Natural killer cell (primary cell): Measurements from ENCODE around the gene CEP250. TPM values are rescaled to one million over a fixed set of nuclear protein-coding genes. Genes with fewer than 3 reads are reported as not detected.
A peak's percentile ranks its signal among the peaks of the same experiment; 100 is the strongest.

Experiments used
- ATAC-seq, 3 donors: fragments of 150-1000 bp in 2 of 3; fragments of 200-7000 bp in 1 of 3; cut with Tn5 transposase; 1 replicate in 1 of 3; 2 replicates in 2 of 3; pipeline ENCODE4 v1.10.0; 2021; ENCODE audit warnings: mild to moderate bottlenecking in 2 of 3, moderate library complexity in 2 of 3
- DNase-seq, 2 donors: peaks; one replicate each; pipeline versions ENCODE4 v3.0.0 to v3.0.0-alpha.2; 2013 to 2021; ENCODE audit warnings: mixed read lengths in 1 of 2
- H3K27ac ChIP-seq: one replicate; pipeline ENCODE4 v1.5.1; 2013; ENCODE audit warnings: mild to moderate bottlenecking, low read length
- H3K27me3 ChIP-seq: one replicate; pipeline ENCODE4 v1.6.1; 2013; ENCODE audit warnings: low read length; ENCODE audit not compliant: control insufficient read depth, insufficient read depth
- H3K36me3 ChIP-seq: one replicate; pipeline ENCODE4 v1.6.1; 2013; ENCODE audit warnings: low read length; ENCODE audit not compliant: control insufficient read depth, insufficient read depth
- H3K4me1 ChIP-seq: one replicate; pipeline ENCODE4 v1.6.1; 2013; ENCODE audit warnings: low read length; ENCODE audit not compliant: control insufficient read depth, insufficient read depth
- H3K4me3 ChIP-seq: one replicate; pipeline ENCODE4 v1.5.1; 2013; ENCODE audit warnings: low read length
- H3K9me3 ChIP-seq: one replicate; pipeline ENCODE4 v1.6.1; 2013; ENCODE audit warnings: low read length; ENCODE audit not compliant: control insufficient read depth, insufficient read depth
- H3K27ac Mint-ChIP-seq, 2 donors: one replicate each; pipeline ENCODE4 v1.8.0; 2022; ENCODE audit warnings: mild to moderate bottlenecking in 2 of 2, mixed read lengths in 2 of 2, moderate library complexity in 1 of 2
- H3K27me3 Mint-ChIP-seq, 2 donors: one replicate each; pipeline ENCODE4 v1.8.0; 2022; ENCODE audit warnings: low read depth in 2 of 2, mixed read lengths in 2 of 2
- H3K36me3 Mint-ChIP-seq: one replicate; pipeline ENCODE4 v1.8.0; 2022; ENCODE audit warnings: mixed read lengths
- H3K4me1 Mint-ChIP-seq, 2 donors: one replicate each; pipeline ENCODE4 v1.8.0; 2022; ENCODE audit warnings: mixed read lengths in 2 of 2
- H3K4me3 Mint-ChIP-seq: one replicate; pipeline ENCODE4 v1.8.0; 2022; ENCODE audit warnings: mild to moderate bottlenecking, moderate library complexity, mixed read lengths
- H3K9me3 Mint-ChIP-seq, 2 donors: one replicate each; pipeline ENCODE4 v1.8.0; 2022; ENCODE audit warnings: mixed read lengths in 2 of 2
- WGBS: methylation state at CpG from one replicate; pipeline ENCODE4 v1.1.7; 2013; ENCODE audit warnings: missing lambda C conversion rate; ENCODE audit not compliant: insufficient coverage; 5-methylcytosine and 5-hydroxymethylcytosine counted together
- intact Hi-C: fragments of 100-400 bp; cut with micrococcal nuclease; formaldehyde crosslinking; loops from one replicate; pipeline ENCODE4 v1.14.2; 2022
- total RNA-seq, 4 donors: library from RNA; stranded (reverse); fragments of 120-200 nt in 1 of 4; gene quantifications; one replicate each; pipeline versions ENCODE4 v1.2.3 to v1.2.4, GENCODE V29; 2013 to 2022
- TF ChIP-seq, protein P1 (sequence below): fragments of 200-600 bp; IDR thresholded peaks from one replicate; pipeline ENCODE4 v1.8.0; 2022; ENCODE audit warnings: antibody characterized with exemption

CEP250 gene
- total RNA-seq, 3 donors from 2014 or later (not counting 1 experiment from before 2014, with no cell fraction given), result 61.5 to 91.8 (median 80.8) TPM

DNA sequence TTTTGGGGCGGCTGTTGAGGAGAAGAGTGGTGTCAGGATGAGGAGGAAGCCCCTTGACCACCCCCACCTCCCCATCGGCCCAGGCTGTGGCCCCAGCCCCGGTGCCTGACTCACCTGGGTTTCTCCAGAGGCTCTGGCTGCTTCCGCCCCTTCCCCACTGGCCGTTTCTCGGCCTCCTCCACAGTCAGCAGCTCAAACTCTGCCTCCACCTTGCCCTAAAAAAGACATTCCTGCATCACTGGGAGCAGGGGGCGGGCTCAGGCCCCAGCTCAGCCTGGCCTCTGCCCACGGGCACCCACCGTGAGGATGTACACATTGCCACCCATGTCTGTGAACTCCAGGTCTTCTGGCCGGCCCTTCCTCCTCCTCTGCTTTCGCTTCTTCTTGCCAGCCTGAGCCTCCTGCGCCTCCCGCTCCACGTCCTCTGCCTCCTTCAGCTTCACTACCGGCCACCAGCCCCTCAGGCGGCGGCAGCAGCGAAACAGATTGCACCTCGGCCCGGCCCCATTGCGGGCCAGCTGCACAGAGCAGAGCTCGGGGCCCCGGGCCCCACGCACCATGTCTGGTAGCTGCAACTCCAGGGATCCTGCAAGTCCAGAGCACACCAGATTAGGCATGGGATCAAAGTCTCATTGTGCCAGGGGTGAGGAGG, 103.8 kb downstream of the CEP250 start:
- no peaks in the 10 kb centered on the region for H3K36me3 Mint-ChIP-seq
- H3K27ac Mint-ChIP-seq, result peak overlapping the region in 1 of 2 donors; percentile 46
- no peaks in the 10 kb centered on the region for H3K27me3 ChIP-seq
- TF ChIP-seq, protein P1, sequence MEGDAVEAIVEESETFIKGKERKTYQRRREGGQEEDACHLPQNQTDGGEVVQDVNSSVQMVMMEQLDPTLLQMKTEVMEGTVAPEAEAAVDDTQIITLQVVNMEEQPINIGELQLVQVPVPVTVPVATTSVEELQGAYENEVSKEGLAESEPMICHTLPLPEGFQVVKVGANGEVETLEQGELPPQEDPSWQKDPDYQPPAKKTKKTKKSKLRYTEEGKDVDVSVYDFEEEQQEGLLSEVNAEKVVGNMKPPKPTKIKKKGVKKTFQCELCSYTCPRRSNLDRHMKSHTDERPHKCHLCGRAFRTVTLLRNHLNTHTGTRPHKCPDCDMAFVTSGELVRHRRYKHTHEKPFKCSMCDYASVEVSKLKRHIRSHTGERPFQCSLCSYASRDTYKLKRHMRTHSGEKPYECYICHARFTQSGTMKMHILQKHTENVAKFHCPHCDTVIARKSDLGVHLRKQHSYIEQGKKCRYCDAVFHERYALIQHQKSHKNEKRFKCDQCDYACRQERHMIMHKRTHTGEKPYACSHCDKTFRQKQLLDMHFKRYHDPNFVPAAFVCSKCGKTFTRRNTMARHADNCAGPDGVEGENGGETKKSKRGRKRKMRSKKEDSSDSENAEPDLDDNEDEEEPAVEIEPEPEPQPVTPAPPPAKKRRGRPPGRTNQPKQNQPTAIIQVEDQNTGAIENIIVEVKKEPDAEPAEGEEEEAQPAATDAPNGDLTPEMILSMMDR, result no peak
- ATAC-seq (no peak), DNase-seq (no peak)
- no peak overlapping the region for H3K4me3 Mint-ChIP-seq
- H3K4me1 Mint-ChIP-seq, result peaks cover 0 to 6% of the 10 kb centered on the region in 2 donors
- no peak overlapping the region for H3K4me3 ChIP-seq
- 93% methylated on average over 23 of the region's 24 CpGs for WGBS
- H3K4me1 ChIP-seq, result no peaks in the 10 kb centered on the region
- H3K9me3 ChIP-seq, result no peaks in the 10 kb centered on the region
- H3K36me3 ChIP-seq, result peaks cover 17% of the 10 kb centered on the region
- H3K27ac ChIP-seq, result no peak overlapping the region
- no peaks in the 10 kb centered on the region for H3K9me3 Mint-ChIP-seq
- H3K27me3 Mint-ChIP-seq, result no peaks in the 10 kb centered on the region
- intact Hi-C loops, result no loop called here

DNA sequence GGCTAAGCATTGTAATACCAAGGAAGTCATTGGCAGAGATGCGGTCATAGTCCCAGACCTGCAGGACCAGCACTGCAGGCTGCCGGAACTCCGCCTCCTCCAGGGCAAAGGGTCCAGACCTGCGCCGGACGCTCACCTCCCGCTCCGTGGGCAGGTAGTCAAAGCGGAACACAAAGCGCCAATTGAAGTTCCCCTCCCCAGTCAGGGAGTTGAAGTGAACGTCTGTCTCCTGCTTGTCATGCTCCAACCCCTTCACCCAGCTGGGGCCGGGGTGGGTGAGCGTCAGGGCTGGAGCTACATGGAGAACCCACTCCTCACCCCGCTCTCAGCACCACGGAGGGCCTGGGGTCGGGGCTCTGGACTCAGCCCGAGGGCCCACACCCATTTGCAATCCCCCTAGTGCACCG, 104.7 kb downstream of the CEP250 start:
- Histone ChIP-seq H3K9me3 (no peaks in the 10 kb centered on the region), H3K27me3 (no peaks in the 10 kb centered on the region), H3K4me3 (no peak overlapping the region), H3K4me1 (no peaks in the 10 kb centered on the region), H3K27ac (no peak overlapping the region), H3K36me3 (peaks cover 10% of the 10 kb centered on the region)
- TF ChIP-seq, protein P1, result no peak
- Mint-ChIP-seq H3K4me3 (no peak overlapping the region), H3K36me3 (no peaks in the 10 kb centered on the region), H3K27me3 (no peaks in the 10 kb centered on the region), H3K4me1 (peaks cover 0 to 6% of the 10 kb centered on the region in 2 donors), H3K27ac (no peak overlapping the region), H3K9me3 (no peaks in the 10 kb centered on the region)
- 86% methylated on average over 18 of the region's 18 CpGs for WGBS
- DNase-seq, result no peak
- intact Hi-C loops, result no loop called here
- ATAC-seq, result no peak

DNA sequence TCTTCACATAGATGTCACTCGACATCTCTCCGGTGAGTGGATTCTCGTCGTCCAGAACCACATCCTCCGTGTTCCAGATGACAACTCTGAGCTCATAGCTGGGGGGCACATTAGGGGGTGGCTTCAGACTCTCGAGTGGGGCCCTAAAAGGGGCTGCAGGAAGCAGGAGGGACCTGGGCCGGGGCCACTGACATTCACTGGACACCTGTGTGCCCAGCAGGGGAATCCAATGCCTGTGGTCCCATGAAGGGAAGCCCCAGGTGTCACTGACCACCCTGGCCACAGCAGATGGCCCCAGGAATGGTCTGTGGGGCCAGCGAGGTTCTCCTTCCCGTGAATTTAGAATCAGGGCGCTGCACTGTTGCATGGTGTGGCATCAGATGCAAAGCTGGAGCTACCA, 105.1 kb downstream of the CEP250 start:
- DNase-seq (no peak), ATAC-seq (no peak)
- TF ChIP-seq, protein P1, result no peak
- no peak overlapping the region for H3K27ac Mint-ChIP-seq
- no peak overlapping the region for H3K4me3 Mint-ChIP-seq
- H3K4me1 Mint-ChIP-seq, result peaks cover 0 to 6% of the 10 kb centered on the region in 2 donors
- H3K36me3 Mint-ChIP-seq, result no peaks in the 10 kb centered on the region
- no peaks in the 10 kb centered on the region for H3K27me3 Mint-ChIP-seq
- Histone ChIP-seq H3K4me3 (no peak overlapping the region), H3K9me3 (no peaks in the 10 kb centered on the region), H3K27me3 (no peaks in the 10 kb centered on the region), H3K36me3 (peaks cover 7% of the 10 kb centered on the region), H3K4me1 (no peaks in the 10 kb centered on the region), H3K27ac (no peak overlapping the region)
- intact Hi-C loops, result no loop called here
- WGBS, result 79% methylated on average over 10 of the region's 10 CpGs
- H3K9me3 Mint-ChIP-seq, result no peaks in the 10 kb centered on the region

DNA sequence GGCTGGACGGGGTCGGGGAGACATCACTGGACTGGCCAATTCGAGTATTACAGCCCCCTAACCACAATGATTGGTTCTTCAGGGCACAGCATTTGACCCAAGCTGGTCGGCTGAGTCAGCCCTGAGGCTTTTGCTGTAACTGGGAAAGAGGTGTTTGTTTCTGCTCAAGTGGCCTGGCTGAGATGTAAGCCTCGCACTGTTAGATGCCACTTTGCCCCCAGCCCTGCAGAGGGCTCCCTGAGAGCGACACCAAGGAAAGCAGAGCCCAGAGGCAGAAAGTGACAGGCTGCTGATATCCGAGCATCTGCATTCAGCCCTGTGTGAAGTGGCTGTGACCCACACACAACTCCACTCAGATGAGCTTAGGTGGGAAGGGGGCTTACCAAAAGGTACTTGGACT, 105.9 kb downstream of the CEP250 start:
- no peak overlapping the region for H3K27ac ChIP-seq
- ATAC-seq (peak; percentile 48 to 59 (median 58)), DNase-seq (peak in 1 of 2 donors; percentile 45)
- intact Hi-C loops, result no loop called here
- Mint-ChIP-seq H3K27me3 (no peaks in the 10 kb centered on the region), H3K4me1 (peaks cover 0 to 6% of the 10 kb centered on the region in 2 donors), H3K4me3 (no peak overlapping the region), H3K36me3 (no peaks in the 10 kb centered on the region), H3K9me3 (no peaks in the 10 kb centered on the region), H3K27ac (no peak overlapping the region)
- TF ChIP-seq, protein P1, result no peak
- H3K9me3 ChIP-seq, result no peaks in the 10 kb centered on the region
- no peaks in the 10 kb centered on the region for H3K4me1 ChIP-seq
- H3K4me3 ChIP-seq, result no peak overlapping the region
- H3K36me3 ChIP-seq, result peaks cover 4% of the 10 kb centered on the region
- H3K27me3 ChIP-seq, result no peaks in the 10 kb centered on the region
- 49% methylated on average over 7 of the region's 7 CpGs for WGBS
